Body of pancreas (tissue), 4 donors: ENCODE results near the gene CORO7. TPM values are rescaled to one million over a fixed set of nuclear protein-coding genes. Genes with fewer than 3 reads are reported as not detected.

Experiments used
- ATAC-seq: fragments of 150-250 bp; one replicate; pipeline ENCODE4 v1.9.1; 2016
- DNase-seq, 4 donors: peaks; one replicate each; pipeline ENCODE4 v3.0.0-alpha.2; 2019
- H3K27ac ChIP-seq, 4 donors: fragments of 200-600 bp; sonication (generic); 1 replicate in 3 of 4; 2 replicates in 1 of 4; pipeline versions ENCODE4 v1.5.1 to v1.6.1; 2016 to 2019; ENCODE audit warnings: mild to moderate bottlenecking in 1 of 4, mixed read lengths in 1 of 4, moderate library complexity in 1 of 4
- H3K27me3 ChIP-seq, 2 donors: fragments of 200-600 bp; sonication (generic); one replicate each; pipeline ENCODE4 v1.6.0; 2016; ENCODE audit warnings: mild to moderate bottlenecking in 1 of 2
- H3K36me3 ChIP-seq, 2 donors: fragments of 200-600 bp; sonication (generic); replicated peaks in 1 of 2; 2 replicates each; pipeline ENCODE4 v1.5.1; 2016; ENCODE audit warnings: low read depth in 2 of 2; ENCODE audit not compliant: insufficient read depth in 1 of 2
- H3K4me1 ChIP-seq: fragments of 200-600 bp; sonication (generic); one replicate; pipeline ENCODE4 v1.6.0; 2016
- H3K4me3 ChIP-seq, 2 donors: fragments of 200-600 bp; sonication (generic); 1 replicate in 1 of 2; 2 replicates in 1 of 2; pipeline ENCODE4 v1.5.1; 2016 to 2019
- H3K9me3 ChIP-seq, 3 donors: fragments of 200-600 bp; sonication (generic); 1 replicate in 2 of 3; 2 replicates in 1 of 3; pipeline ENCODE4 v1.5.1; 2016
- CTCF ChIP-seq, 7 experiments: fragments of 450-650 bp in 4 of 7; fragments of 200-600 bp in 3 of 7; sonication (generic) in 3 of 7; IDR thresholded peaks; one replicate each; pipeline ENCODE4 v1.5.1; 2016 to 2019; ENCODE audit warnings: antibody characterized with exemption in 7 of 7
- POLR2A ChIP-seq, 3 donors: fragments of 450-650 bp; IDR thresholded peaks; one replicate each; pipeline ENCODE4 v1.6.1; 2016; ENCODE audit warnings: antibody characterized with exemption in 3 of 3, mild to moderate bottlenecking in 2 of 3
- WGBS, 2 donors: methylation state at CpG; one replicate each; pipeline ENCODE4 v1.1.5; 2017; 5-methylcytosine and 5-hydroxymethylcytosine counted together
- intact Hi-C: fragments of 100-400 bp; cut with DNase I; formaldehyde crosslinking; loops from one replicate; pipeline ENCODE4 v1.15.1; 2023
- total RNA-seq, 2 donors: library from RNA; depleted of rRNA; stranded (reverse); fragments of >200 nt; gene quantifications; one replicate each; pipeline ENCODE4 v1.1.0, GENCODE V29; 2016

Gene CORO7
- total RNA-seq, 2 donors from 2014 or later, result 13.2 to 48.8 TPM

- H3K27me3 ChIP-seq, result no peaks in the 10 kb centered on the region
- H3K4me1 ChIP-seq, result peaks cover 7% of the 10 kb centered on the region
- 68 to 81% methylated on average over 18 to 20 of the region's 20 CpGs for WGBS, 2 donors
- ATAC-seq, result no peak
- no peak overlapping the region for H3K27ac ChIP-seq
- no peaks in the 10 kb centered on the region for H3K36me3 ChIP-seq
- intact Hi-C loops, result loop anchor here (10.0 kb wide), 2 partner anchors 110 to 210 kb away; no protein-coding TSS in a partner anchor
- no peak for TF ChIP-seq POLR2A (IDR thresholded peaks at IDR 0.05)
- peak in 6 of 7 experiments; percentile 20 to 75 (median 38) for TF ChIP-seq CTCF (IDR thresholded peaks at IDR 0.05)
- H3K9me3 ChIP-seq, result no peaks in the 10 kb centered on the region
- H3K4me3 ChIP-seq, result no peak overlapping the region
- peak in 3 of 4 donors; percentile 47 to 61 (median 48) for DNase-seq
Observed at GRCh38 chr16:4404247-4404966, 12.0 kb downstream of the CORO7 start.

- no peak overlapping the region for H3K4me3 ChIP-seq
- intact Hi-C loops, result loop anchor here (10.0 kb wide), 2 partner anchors 109 to 209 kb away; no protein-coding TSS in a partner anchor
- 79 to 91% methylated on average over 10 to 20 of the region's 24 CpGs for WGBS, 2 donors
- no peak overlapping the region for H3K27ac ChIP-seq
- DNase-seq, result no peak
- no peaks in the 10 kb centered on the region for H3K36me3 ChIP-seq
- ATAC-seq, result no peak
- no peaks in the 10 kb centered on the region for H3K9me3 ChIP-seq
- H3K4me1 ChIP-seq, result peaks cover 7% of the 10 kb centered on the region
- TF ChIP-seq POLR2A (IDR thresholded peaks at IDR 0.05) (no peak), CTCF (IDR thresholded peaks at IDR 0.05) (no peak)
- H3K27me3 ChIP-seq, result no peaks in the 10 kb centered on the region
Observed at GRCh38 chr16:4403133-4403949, 13.1 kb downstream of the CORO7 start.

GRCh38 chr16:4402439-4403132 is 13.8 kb downstream of the CORO7 start:
- intact Hi-C loops, result loop anchor here (10.0 kb wide), 2 partner anchors 108 to 208 kb away; no protein-coding TSS in a partner anchor
- no peak for TF ChIP-seq POLR2A (IDR thresholded peaks at IDR 0.05)
- TF ChIP-seq CTCF (IDR thresholded peaks at IDR 0.05), result peak; percentile 89 to 95 (median 92)
- Histone ChIP-seq H3K36me3 (no peaks in the 10 kb centered on the region), H3K27me3 (no peaks in the 10 kb centered on the region), H3K9me3 (no peaks in the 10 kb centered on the region), H3K27ac (no peak overlapping the region), H3K4me3 (no peak overlapping the region), H3K4me1 (peaks cover 7% of the 10 kb centered on the region)
- DNase-seq (peak; percentile 79 to 89 (median 85)), ATAC-seq (peak; percentile 93)
- WGBS, 2 donors, result 11 to 24% methylated on average over 8 to 29 of the region's 29 CpGs

- Histone ChIP-seq H3K36me3 (no peaks in the 10 kb centered on the region), H3K9me3 (no peaks in the 10 kb centered on the region), H3K27ac (no peak overlapping the region), H3K4me1 (peaks cover 7% of the 10 kb centered on the region), H3K4me3 (no peak overlapping the region), H3K27me3 (no peaks in the 10 kb centered on the region)
- intact Hi-C loops, result loop anchor here (2.0 to 10.0 kb wide), 3 partner anchors 41 to 207 kb away; no protein-coding TSS in a partner anchor
- 91 to 92% methylated on average over 12 of the region's 12 CpGs for WGBS, 2 donors
- no peak for ATAC-seq
- DNase-seq, result no peak
- no peak for TF ChIP-seq CTCF (IDR thresholded peaks at IDR 0.05)
- TF ChIP-seq POLR2A (IDR thresholded peaks at IDR 0.05), result no peak
Observed at GRCh38 chr16:4401510-4401909, 14.9 kb downstream of the CORO7 start.
